ENCODE data around the gene KCNK16.

KCNK16 gene

GRCh38 chr6:39341352-39341751 is 18.9 kb upstream of the KCNK16 start:
- no peak for DNase-seq

DNA sequence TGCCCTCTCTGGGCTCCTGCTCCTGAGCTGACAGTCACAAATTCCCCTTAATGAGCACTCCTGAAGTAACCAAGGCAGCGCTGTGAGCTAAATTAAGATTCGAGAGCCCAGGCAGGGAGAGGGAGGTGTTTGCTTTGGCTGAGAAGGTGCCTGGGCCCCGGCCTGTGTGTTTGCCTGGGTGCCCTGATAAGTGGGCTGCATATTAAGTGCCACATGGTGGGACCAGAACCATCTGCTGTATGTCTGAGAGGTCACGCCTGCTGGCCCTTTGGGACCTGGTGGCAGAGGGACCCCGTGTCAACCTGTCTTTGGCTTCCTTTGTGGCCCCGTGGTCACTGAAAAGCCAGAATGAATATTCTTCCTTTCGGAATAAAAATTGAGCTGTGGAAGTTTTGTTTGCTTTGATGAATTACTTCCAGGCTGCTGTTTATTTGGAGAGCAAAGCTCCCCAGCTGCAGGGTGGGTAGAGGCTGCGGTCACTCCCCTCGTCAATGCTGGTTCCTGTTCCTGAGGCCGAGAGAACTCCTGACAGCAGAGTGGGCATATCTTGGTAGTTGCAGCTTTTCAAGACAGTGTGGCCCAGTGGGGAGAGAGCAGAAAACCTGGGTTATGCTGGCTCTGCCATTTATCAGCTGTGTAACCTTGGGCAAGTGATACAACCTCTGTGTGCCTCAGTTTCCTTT is 17.5 kb upstream of the KCNK16 start:
- DNase-seq: peak; percentile 72

GRCh38 chr6:39339096-39339867 is 16.8 kb upstream of the KCNK16 start:
- no peak for DNase-seq

DNA sequence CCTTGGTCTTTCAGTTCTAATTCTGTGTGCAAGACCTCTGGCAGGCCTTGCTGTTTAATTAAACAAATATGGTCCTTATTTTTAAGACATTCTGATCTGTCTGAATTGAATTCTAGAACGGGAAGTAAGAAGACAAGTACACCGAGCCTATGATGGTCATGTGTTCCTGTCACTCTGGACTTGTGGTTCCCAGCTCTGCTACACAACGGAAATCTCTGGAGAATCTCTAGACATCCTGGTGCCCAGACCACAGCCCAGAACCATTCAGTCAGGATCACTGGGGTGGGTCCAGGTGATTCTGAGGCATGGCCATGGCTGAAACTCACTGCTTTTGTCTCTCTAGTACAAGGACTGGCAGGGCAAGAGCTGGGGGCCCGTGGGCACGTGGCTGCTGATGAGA is 15.9 kb upstream of the KCNK16 start:
- DNase-seq: no peak

GRCh38 chr6:39335780-39336545 is 13.5 kb upstream of the KCNK16 start:
- no peak for DNase-seq

DNA sequence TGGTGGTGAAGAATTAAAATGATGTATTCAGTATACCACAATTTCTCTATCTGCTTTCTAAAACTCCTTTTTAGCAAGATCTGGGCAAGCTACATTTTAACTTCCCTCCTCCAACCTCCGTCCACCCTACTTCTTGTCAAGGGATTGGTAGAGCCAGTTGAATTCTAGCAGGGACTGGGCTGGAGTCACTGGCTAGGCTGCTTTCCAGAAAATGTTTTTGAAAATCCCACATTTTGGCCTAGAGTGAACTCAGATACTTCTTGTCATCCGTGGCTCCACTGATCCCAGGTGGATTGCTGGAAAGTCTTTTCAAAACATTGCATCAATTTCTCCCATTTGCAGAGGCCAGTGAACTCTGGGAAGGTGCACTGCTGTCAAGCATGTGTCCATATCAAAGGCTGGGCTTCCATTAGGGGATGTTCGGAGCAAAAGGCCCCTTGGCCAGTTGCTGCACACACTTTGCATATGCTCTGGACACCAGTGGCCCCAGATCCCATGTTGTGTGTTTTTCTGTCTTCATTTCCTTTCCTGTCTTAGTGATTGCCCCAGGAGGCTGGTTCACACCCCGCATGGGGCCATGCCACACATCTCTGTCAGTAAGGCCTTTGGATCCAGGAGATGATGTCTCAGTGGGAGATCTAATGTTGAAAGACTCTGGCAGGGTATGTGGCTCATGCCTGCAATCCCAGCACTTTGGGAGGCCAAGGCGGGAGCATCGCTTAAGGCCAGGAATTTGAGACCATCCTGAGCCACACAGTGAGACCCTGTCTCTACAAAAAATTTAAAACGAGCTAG is 11.3 kb upstream of the KCNK16 start:
- no peak for DNase-seq

- DNase-seq: no peak
Observed at GRCh38 chr6:39330476-39330875, 8.0 kb upstream of the KCNK16 start.

DNA sequence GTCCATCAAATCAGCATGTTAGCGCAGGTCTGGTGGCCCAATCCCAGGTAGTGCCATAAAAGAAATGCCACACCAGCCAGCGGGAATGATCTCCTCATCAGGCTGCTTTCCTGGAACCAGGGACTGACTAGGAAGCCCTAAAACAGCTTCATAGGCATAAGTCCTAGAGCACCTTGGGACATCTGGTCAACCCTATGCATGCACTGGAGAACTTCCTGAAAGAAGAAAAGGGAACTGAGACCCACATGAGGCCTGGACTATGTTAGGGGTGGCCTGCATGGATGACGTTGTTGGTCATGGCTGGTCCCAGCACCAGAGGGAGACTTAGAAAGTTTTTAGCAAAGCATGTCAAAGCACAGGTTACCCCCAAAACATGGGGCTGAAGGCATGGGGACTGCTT is 7.6 kb upstream of the KCNK16 start:
- peak; percentile 10 for DNase-seq

- DNase-seq: no peak
Observed at GRCh38 chr6:39328066-39328465, 5.6 kb upstream of the KCNK16 start.

- DNase-seq: no peak
Observed at GRCh38 chr6:39327507-39327906, 5.0 kb upstream of the KCNK16 start.

- no peak for DNase-seq
Observed at GRCh38 chr6:39321761-39322160, 741 bp downstream of the KCNK16 start.

GRCh38 chr6:39320363-39320984 is 2.0 kb downstream of the KCNK16 start:
- DNase-seq: no peak

DNA sequence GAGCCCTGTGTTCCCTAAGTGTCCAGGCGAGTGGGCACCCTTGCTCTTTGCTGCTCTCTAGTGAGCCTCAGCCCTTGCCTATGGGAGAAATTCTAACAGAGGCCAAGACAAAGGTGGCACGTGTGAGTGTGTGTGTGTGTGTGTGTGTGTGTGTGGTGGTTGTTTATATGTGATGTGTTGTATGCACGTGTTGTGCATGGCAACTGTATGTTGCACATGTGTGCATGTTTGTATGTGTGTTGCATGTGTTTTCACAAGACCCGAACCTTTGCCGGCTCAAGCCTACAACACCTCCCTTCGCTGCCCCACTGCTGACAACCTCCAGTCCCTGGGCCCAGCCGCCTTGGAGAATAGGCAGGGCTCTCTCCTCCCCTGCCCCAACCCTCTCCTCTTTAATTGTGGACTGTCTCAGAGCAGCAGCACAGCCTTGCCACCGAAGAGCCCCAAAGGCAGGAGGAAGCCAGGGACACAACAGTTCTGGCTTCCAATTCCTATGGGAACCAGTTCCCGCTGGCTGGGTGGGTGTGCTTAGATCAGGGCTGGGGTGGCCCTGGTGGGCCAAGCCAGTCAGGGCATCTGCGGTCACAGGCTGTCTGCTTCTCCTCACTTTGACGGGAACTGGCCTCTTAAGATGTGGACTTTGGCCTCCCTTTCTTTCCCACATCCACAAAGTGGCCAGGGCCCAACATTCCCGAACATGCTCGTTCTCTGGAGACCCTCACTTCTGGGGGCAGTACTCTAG is 2.7 kb downstream of the KCNK16 start:
- no peak for DNase-seq

GRCh38 chr6:39317256-39317655 is 5.2 kb downstream of the KCNK16 start:
- no peak for DNase-seq

GRCh38 chr6:39314273-39314795 is 8.2 kb downstream of the KCNK16 start, which contains the start of gene KCNK17:
Gene KCNK17 (minus strand): TSS chr6:39314419. CDS start chr6:39314320, 99 bp downstream.
- DNase-seq: peak; percentile 55

DNA sequence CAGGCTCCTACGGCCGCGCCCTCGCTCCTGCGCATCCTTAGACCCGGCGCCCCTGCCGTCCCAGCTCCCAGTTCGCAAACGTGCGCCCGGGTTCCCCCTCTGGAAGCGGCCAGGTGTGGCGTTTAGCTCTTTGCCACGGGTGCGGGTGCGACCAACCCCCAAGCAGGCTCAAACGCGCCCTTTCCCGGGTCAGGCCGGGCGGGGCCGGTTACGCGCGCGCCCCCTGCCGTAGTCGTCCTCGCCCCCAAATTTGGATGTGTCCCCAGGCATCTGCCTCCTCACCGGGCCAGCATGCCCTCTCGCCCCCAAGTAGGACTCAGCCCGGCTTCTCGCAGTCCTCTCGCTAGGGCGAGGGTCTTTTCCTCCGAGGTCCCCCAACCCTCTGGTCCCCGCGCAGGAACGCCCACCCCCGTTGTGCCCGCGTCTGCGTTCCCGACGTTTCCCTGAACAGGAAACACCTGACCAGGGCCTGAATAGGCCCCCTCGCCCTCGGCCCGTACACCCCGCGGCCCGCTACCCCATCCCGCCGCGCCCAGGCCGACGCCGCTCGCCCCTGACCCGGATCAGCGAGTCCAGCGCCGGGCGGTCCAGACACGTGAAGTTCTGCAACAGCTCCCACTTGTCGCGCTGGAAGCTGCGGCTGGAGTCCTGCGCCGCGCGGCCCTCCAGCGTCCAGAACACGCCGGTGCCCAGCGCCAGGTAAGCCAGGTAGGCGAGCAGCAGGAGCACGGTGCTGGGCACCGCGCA is 8.8 kb downstream of the KCNK16 start:
- DNase-seq: peak; percentile 55

DNA sequence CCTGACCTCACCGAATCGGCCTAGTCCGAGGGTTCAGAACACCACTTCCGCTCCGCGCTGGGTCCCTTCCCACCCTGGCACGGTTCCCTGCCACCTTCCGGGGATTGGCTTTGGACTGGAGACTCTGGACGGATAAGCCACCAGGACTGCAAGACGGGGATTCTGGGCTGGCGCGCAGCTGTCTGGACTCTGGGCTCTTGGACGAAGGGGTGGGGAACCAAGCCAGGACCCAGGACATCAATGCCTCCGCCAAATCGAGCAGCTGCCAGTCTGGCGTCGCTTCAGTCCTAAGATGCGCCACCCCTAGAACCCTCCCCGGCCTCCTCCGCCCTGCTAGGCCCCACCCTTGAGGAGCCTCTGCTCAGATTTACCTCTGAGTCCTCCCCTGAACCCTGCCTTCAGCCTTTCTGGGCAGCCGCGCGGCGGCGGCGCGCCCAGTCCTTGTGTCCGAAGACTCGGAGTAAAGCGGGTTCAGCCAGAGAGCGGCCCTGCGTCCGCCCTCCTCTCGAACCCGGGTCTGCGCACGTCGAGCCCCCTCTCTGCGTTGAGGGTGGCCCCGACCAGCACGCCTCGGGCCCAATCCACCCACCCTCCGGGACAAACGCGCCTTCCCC is 9.5 kb downstream of the KCNK16 start:
- DNase-seq: no peak

- DNase-seq: no peak
Observed at GRCh38 chr6:39310542-39310941, 12.0 kb downstream of the KCNK16 start.

- peak; percentile 87 for DNase-seq
Observed at GRCh38 chr6:39309942-39310531, 12.5 kb downstream of the KCNK16 start.

GRCh38 chr6:39307462-39307861 is 15.0 kb downstream of the KCNK16 start:
- no peak for DNase-seq
